Activated CD4-positive, alpha-beta T cell treated with anti-CD3 and anti-CD28 coated beads, Interleukin-10, Interleukin-2, amounts not matched to agents 100 ng/mL and 50 ng/mL, durations not matched to agents 16 hours and 8 hours (primary cell): ENCODE data around the gene TMEM106A.
"Not testable (repeated sequence)": the region's sequence is repeated elsewhere in the genome, so short reads cannot be mapped to it uniquely, and the experiment has no call there.

Experiments used
- DNase-seq: peaks from one replicate; pipeline ENCODE4 v3.0.0-alpha.2; 2020

The TMEM106A gene

GRCh38 chr17:43211480-43212402 is at the start of gene TMEM106A:
Gene TMEM106A, plus strand, starts transcription at chr17:43211875. Its CDS starts 1,167 bp downstream, at chr17:43213042.
- peak; percentile 86 for DNase-seq

GRCh38 chr17:43165971-43166370 is 45.7 kb upstream of the TMEM106A start:
- not testable (repeated sequence) for DNase-seq

- DNase-seq: peak; percentile 30
Measured at GRCh38 chr17:43169561-43170139, 42.0 kb upstream of the TMEM106A start.

GRCh38 chr17:43170140-43170765 is 41.4 kb upstream of the TMEM106A start:
- DNase-seq: peak; percentile 96

GRCh38 chr17:43170766-43171585 is 40.7 kb upstream of the TMEM106A start, which contains the start of gene NBR1:
Gene NBR1, plus strand, starts transcription at chr17:43171214. Its CDS starts 4,586 bp downstream, at chr17:43175800.
- peak; percentile 99 for DNase-seq

- DNase-seq: peak; percentile 10
Measured at GRCh38 chr17:43171586-43172487, 39.8 kb upstream of the TMEM106A start.

- DNase-seq: peak; percentile 5
Measured at GRCh38 chr17:43175213-43176118, 36.2 kb upstream of the TMEM106A start.

- no peak for DNase-seq
Measured at GRCh38 chr17:43176119-43176570, 35.5 kb upstream of the TMEM106A start.

GRCh38 chr17:43183921-43184320 is 27.8 kb upstream of the TMEM106A start:
- no peak for DNase-seq

GRCh38 chr17:43186656-43187055 is 25.0 kb upstream of the TMEM106A start:
- DNase-seq: not testable (repeated sequence)

- DNase-seq: no peak
Measured at GRCh38 chr17:43193251-43193650, 18.4 kb upstream of the TMEM106A start.

- no peak for DNase-seq
Measured at GRCh38 chr17:43199633-43200032, 12.0 kb upstream of the TMEM106A start.

- DNase-seq: no peak
Measured at GRCh38 chr17:43200127-43200526, 11.5 kb upstream of the TMEM106A start.

GRCh38 chr17:43203013-43203412 is 8.7 kb upstream of the TMEM106A start:
- DNase-seq: not testable (repeated sequence)

GRCh38 chr17:43210576-43210975 is 1.1 kb upstream of the TMEM106A start:
- DNase-seq: no peak

GRCh38 chr17:43211123-43211479 is 574 bp upstream of the TMEM106A start:
- peak; percentile 15 for DNase-seq

- DNase-seq: peak; percentile 17
Measured at GRCh38 chr17:43212641-43213490, 1.2 kb downstream of the TMEM106A start.

GRCh38 chr17:43213545-43213944 is 1.9 kb downstream of the TMEM106A start:
- DNase-seq: no peak

GRCh38 chr17:43215341-43215740 is 3.7 kb downstream of the TMEM106A start:
- DNase-seq: no peak
